Epidermal melanocyte (primary cell): Measurements from ENCODE around the gene MAGOH.
"Not testable (repeated sequence)": the region's sequence is repeated elsewhere in the genome, so short reads cannot be mapped to it uniquely, and the experiment has no call there.

Source experiments
- DNase-seq: peaks from one replicate; pipeline ENCODE4 v3.0.0; 2011; ENCODE audit warnings: low spot score; ENCODE audit not compliant: insufficient read length

Gene MAGOH

GRCh38 chr1:53188099-53188498 is 50.2 kb downstream of the MAGOH start:
- no peak for DNase-seq

- DNase-seq, result no peak
These were observed 50.9 kb downstream of the MAGOH start for GRCh38 chr1:53187401-53187800.

GRCh38 chr1:53186533-53186932 is 51.8 kb downstream of the MAGOH start:
- no peak for DNase-seq

- not testable (repeated sequence) for DNase-seq
These were observed 52.4 kb downstream of the MAGOH start for GRCh38 chr1:53185955-53186297.

DNA sequence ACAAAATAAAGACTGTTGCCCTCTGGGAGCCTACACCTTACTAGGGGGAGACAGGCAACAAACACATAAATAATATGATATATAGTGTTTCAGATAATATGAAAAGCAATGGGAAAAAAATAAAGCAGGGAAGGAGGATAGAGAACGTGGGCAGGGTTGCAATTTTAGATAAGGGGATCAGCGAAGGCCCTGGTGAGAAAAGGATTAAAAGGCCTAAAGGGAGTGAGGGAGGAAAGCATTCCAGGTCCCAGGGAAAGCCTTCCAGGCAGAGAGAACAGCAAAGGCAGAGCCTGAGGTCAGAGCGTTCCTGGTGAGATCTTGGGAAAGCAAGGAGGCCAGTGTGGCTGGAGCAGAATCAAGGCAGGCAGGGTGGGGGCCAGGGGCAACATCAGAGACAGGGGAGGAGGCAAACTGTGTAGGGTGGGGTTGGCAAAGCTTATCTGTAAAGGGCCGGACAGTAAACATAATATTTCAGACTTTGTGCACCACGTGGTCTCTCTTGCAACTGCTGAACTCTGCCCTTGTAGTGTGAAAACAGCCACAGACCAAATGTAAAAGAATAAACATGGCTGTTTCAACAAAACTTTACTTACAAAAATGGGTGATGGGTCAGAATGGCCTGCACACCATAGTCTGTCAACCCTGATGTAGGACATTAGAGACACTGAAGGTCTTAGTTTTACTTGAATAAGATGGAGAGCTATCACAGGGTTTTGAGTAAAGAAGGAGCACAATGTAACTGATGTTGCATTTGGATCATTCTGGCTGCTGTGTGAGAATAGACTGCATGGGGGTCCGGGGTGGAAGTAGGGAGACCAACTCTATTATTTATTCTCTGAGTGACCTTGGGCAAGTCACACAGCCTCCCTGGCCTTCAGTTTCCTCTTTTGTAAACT is 55.0 kb downstream of the MAGOH start:
- DNase-seq, result no peak

DNA sequence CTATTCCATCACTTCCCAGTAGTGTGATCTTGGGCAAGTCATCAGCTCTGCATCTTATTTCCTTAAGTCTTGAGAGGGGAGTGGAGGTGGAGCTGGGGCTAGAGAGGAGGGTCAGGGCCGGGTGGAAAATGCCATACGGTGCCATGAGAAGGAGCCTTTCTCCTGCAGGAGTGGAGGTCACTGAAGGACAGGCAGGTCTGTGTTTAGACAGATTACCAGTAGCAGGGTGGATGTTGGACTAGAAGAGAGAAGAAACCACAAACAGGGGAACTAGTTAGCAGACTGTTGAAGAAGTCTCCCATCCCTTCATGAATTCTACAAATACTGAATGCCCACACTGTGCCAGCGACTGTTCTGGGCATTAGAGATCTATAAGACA is 55.6 kb downstream of the MAGOH start:
- DNase-seq, result no peak

GRCh38 chr1:53182111-53182593 is 56.2 kb downstream of the MAGOH start:
- DNase-seq, result peak; percentile 82

- no peak for DNase-seq
These were observed 57.4 kb downstream of the MAGOH start for GRCh38 chr1:53180951-53181350.

GRCh38 chr1:53180226-53180625 is 58.1 kb downstream of the MAGOH start:
- DNase-seq, result no peak
